ENCODE measurements around the gene KIF5B.

DNA sequence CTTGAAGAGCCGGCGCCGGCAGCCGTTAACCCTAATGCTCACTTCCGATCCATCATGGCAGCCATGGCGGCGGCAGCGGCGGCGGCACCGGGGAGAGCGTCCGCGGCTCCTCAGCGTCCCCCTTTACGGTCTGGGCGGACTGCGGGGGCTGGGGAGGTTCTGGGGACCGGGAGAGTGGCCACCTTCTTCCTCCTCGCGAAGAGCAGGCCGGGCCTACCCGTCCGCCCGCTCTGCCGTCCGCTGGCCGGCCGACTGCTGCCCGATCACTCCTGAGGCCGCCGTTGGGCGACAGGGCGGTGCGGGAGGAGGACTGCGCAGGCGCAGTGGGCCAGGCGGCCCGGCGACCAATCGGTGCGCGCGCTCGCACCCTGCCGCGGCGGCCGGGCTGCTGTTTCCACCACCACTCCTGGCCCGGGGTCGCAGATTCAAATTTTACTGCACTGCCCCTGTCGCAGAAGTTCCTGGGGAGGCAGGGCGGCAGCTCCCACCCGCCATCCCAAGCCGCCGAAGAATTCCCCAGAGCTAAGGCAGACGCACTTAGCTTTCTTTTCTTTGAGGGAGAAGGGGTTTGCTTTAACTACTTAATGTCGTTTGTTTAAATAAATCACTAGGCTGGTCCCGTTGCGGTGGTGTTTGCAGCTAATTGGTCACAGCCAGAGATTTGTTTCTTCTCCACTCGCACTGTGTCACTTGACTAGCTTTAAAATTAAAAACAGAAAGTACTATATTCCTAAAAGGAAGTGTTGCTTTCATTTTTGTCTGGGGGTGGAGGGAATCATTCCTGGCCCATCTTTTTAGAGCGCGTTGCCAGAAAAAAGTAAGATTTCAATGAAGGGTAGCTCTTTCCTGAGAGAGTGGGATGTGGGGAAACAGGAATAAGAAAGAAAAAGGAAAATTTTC is at the start of gene KIF5B:
- TF ChIP-seq, protein P1, sequence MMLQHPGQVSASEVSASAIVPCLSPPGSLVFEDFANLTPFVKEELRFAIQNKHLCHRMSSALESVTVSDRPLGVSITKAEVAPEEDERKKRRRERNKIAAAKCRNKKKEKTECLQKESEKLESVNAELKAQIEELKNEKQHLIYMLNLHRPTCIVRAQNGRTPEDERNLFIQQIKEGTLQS (IDR thresholded peaks at IDR 0.05; ENCODE audit: insufficient read depth, low read depth, low read length) = no peak
- TF ChIP-seq HDAC2 (IDR thresholded peaks at IDR 0.05; ENCODE audit: borderline replicate concordance in 1 of 2, low read depth in 2 of 2, low read length in 2 of 2) = no peak
